ENCODE results near the gene COMMD9. TPM values are rescaled to one million over a fixed set of nuclear protein-coding genes. Genes with fewer than 3 reads are reported as not detected.

COMMD9 gene
- total RNA-seq, 2 experiments from 2014 or later = 23.7 to 28.1 TPM

DNA sequence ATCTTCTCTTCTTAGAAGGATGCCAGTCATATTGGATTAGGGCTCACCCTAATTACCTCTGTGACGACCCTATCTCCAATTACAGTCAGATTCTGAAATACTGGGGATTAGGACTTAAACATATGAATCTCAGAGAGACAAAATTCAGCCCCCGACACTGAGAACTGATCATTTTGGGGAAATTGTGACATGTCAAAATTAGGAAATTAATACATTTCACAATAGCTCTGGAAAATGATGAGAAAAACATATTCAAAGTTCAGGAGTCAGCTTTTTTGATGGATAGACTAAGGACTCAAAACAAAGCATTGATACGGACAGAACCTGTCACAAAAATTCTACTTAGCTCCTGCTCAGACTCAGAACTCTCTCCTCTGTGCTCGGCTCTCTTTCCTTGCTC lies 40.8 kb downstream of the COMMD9 start:
- no peaks in the 10 kb centered on the region for H3K4me1 Mint-ChIP-seq (ENCODE audit: low read depth)
- no peak for DNase-seq
- CTCF ChIA-PET = interaction anchor here (1.1 to 2.8 kb wide), 4 partner anchors 9 to 263 kb away, joined by 3 to 16 read pairs (median 4); no protein-coding TSS in a partner anchor
- intact Hi-C loops (cut with micrococcal nuclease) = loop anchor here (10.0 kb wide), 1 partner anchor 104 kb away; no protein-coding TSS in a partner anchor
- no peaks in the 10 kb centered on the region for H3K36me3 Mint-ChIP-seq
- POLR2A ChIA-PET = no interaction called here
- H3K27me3 Mint-ChIP-seq = peaks cover 25% of the 10 kb centered on the region
- H3K27ac Mint-ChIP-seq = no peak overlapping the region
- no peak overlapping the region for H3K4me3 Mint-ChIP-seq
- H3K9me3 Mint-ChIP-seq = no peaks in the 10 kb centered on the region

DNA sequence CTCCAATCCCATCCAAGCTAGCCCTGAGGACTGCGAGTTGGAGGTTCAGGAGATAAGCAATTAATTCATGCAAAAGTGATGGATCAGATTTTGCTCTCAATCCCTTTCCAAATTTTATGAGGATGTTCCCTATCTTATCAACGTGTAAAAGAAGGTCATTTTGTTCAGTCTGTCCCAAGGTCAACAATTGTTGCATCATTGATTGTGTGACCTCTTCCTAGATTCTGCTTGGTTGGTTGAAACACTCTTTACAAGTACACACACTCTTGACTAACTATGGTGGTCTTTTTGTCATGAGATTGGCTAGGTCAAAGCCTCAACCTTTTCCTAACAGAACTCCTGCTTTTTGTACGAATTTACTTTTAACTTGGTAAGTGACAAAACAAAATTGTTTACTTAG lies 41.7 kb downstream of the COMMD9 start:
- intact Hi-C loops (cut with micrococcal nuclease) = loop anchor here (10.0 kb wide), 1 partner anchor 103 kb away; no protein-coding TSS in a partner anchor
- peaks cover 24% of the 10 kb centered on the region for H3K27me3 Mint-ChIP-seq
- ChIA-PET POLR2A (no interaction called here), CTCF (interaction anchor here (1.1 to 2.8 kb wide), 4 partner anchors 10 to 264 kb away, joined by 3 to 16 read pairs (median 4); no protein-coding TSS in a partner anchor)
- H3K36me3 Mint-ChIP-seq = no peaks in the 10 kb centered on the region
- H3K4me3 Mint-ChIP-seq = no peak overlapping the region
- H3K27ac Mint-ChIP-seq = no peak overlapping the region
- no peaks in the 10 kb centered on the region for H3K4me1 Mint-ChIP-seq (ENCODE audit: low read depth)
- no peaks in the 10 kb centered on the region for H3K9me3 Mint-ChIP-seq
- no peak for DNase-seq

DNA sequence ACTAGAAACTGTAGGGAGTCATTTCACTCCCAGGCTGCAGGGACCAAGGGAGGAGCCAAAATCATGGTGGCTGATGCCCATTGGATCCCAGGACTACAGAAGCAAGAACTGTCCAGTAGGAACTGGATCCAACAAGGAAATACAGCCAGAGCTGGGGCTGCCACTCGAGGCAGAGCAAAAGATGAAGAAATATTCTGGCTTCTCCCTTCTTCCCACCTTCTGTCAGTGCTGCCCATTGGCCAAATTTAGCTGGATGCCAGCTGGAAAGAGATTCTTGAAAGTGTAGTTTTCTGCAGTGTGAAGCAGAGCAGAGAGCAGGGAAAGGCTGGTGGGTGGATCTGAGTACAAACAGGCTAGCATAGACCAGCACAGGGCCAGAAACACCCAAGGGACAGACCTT lies 45.6 kb downstream of the COMMD9 start:
- H3K27me3 Mint-ChIP-seq = peaks cover 20% of the 10 kb centered on the region
- intact Hi-C loops (cut with micrococcal nuclease) = loop anchor here (10.0 kb wide), 1 partner anchor 99 kb away; no protein-coding TSS in a partner anchor
- POLR2A ChIA-PET = no interaction called here
- no peaks in the 10 kb centered on the region for H3K36me3 Mint-ChIP-seq
- CTCF ChIA-PET = no interaction called here
- H3K9me3 Mint-ChIP-seq = no peaks in the 10 kb centered on the region
- no peak for DNase-seq
- no peak overlapping the region for H3K4me3 Mint-ChIP-seq
- no peak overlapping the region for H3K27ac Mint-ChIP-seq
- H3K4me1 Mint-ChIP-seq (ENCODE audit: low read depth) = no peaks in the 10 kb centered on the region

GRCh38 chr11:36241497-36241896 lies 47.7 kb downstream of the COMMD9 start:
- H3K27ac Mint-ChIP-seq = no peak overlapping the region
- intact Hi-C loops (cut with micrococcal nuclease) = loop anchor here (10.0 kb wide), 1 partner anchor 97 kb away; no protein-coding TSS in a partner anchor
- no peaks in the 10 kb centered on the region for H3K9me3 Mint-ChIP-seq
- ChIA-PET CTCF (no interaction called here), POLR2A (no interaction called here)
- H3K4me1 Mint-ChIP-seq (ENCODE audit: low read depth) = no peaks in the 10 kb centered on the region
- H3K36me3 Mint-ChIP-seq = no peaks in the 10 kb centered on the region
- H3K27me3 Mint-ChIP-seq = peaks cover 6% of the 10 kb centered on the region
- no peak for DNase-seq
- no peak overlapping the region for H3K4me3 Mint-ChIP-seq

- Mint-ChIP-seq H3K9me3 (no peaks in the 10 kb centered on the region), H3K27ac (no peak overlapping the region)
Observed at GRCh38 chr11:36240801-36241200, 48.4 kb downstream of the COMMD9 start.

DNA sequence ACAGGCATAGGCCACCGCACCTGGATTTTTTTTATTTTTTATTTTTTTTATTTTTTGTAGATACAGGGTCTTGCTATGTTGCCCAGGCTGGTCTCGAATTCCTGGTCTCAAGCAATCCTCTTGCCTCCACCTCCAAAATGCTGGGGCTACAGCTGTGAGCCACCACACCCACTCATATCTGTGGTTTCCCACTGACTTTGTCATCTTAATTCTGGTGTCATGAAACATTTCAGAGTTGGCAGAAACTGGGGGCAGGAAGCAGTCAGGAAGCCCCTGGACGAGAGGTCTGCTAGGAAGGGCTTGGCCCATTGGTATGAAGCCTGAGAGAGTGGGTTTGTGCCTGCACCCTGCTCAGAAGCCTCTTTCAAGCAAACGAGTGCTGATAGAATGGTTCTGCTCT lies 49.1 kb downstream of the COMMD9 start:
- DNase-seq = no peak
- Mint-ChIP-seq H3K9me3 (no peaks in the 10 kb centered on the region), H3K27ac (no peak overlapping the region), H3K4me3 (no peak overlapping the region), H3K4me1 (ENCODE audit: low read depth) (no peaks in the 10 kb centered on the region), H3K36me3 (no peaks in the 10 kb centered on the region), H3K27me3 (peaks cover 6% of the 10 kb centered on the region)
- POLR2A ChIA-PET = no interaction called here
- CTCF ChIA-PET = interaction anchor here (0.7 kb wide), 1 partner anchor 253 kb away, joined by 3 read pairs; no protein-coding TSS in a partner anchor
- intact Hi-C loops (cut with micrococcal nuclease) = loop anchor here (10.0 kb wide), 1 partner anchor 95 kb away; no protein-coding TSS in a partner anchor

More at GRCh38 chr11:36240801-36241200, 48.4 kb downstream of the COMMD9 start:
- Mint-ChIP-seq H3K4me3 (no peak overlapping the region), H3K36me3 (no peaks in the 10 kb centered on the region), H3K27me3 (peaks cover 6% of the 10 kb centered on the region), H3K4me1 (ENCODE audit: low read depth) (no peaks in the 10 kb centered on the region)
- POLR2A ChIA-PET = no interaction called here
- CTCF ChIA-PET = no interaction called here
- no peak for DNase-seq
- intact Hi-C loops (cut with micrococcal nuclease) = loop anchor here (10.0 kb wide), 1 partner anchor 96 kb away; no protein-coding TSS in a partner anchor

DNA sequence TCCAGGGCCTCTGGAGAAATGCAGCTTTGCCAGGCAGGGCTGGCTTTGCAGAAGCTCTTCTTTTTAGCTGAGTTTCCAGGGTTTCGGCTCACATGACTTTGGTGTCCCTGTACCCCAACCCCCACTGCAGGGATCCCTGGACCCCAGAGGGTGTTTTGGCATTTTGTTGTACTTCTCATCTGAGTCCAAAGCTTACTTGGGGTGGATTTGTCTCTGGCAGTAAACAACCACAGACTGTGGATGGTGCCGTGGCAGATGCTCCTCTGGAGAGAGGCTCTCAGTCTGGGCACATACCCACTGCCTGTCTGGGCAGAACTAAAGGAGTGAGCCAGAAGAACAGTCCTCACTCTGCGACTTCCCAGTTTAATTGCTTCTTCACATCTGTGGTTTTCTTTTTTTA lies 49.6 kb downstream of the COMMD9 start:
- intact Hi-C loops (cut with micrococcal nuclease) = loop anchor here (10.0 kb wide), 1 partner anchor 95 kb away; no protein-coding TSS in a partner anchor
- Mint-ChIP-seq H3K27ac (no peak overlapping the region), H3K4me3 (no peak overlapping the region), H3K4me1 (ENCODE audit: low read depth) (no peaks in the 10 kb centered on the region), H3K9me3 (no peaks in the 10 kb centered on the region), H3K36me3 (no peaks in the 10 kb centered on the region), H3K27me3 (peaks cover 6% of the 10 kb centered on the region)
- ChIA-PET CTCF (interaction anchor here (0.7 kb wide), 1 partner anchor 253 kb away, joined by 3 read pairs; no protein-coding TSS in a partner anchor), POLR2A (no interaction called here)
- no peak for DNase-seq

- POLR2A ChIA-PET = no interaction called here
- no peaks in the 10 kb centered on the region for H3K4me1 Mint-ChIP-seq (ENCODE audit: low read depth)
Observed at GRCh38 chr11:36238881-36239280, 50.3 kb downstream of the COMMD9 start.

GRCh38 chr11:36238036-36238631 lies 51.1 kb downstream of the COMMD9 start:
- ChIA-PET CTCF (interaction anchor here (1.0 kb wide), 1 partner anchor 27 kb away, joined by 3 read pairs; no protein-coding TSS in a partner anchor), POLR2A (no interaction called here)
- intact Hi-C loops (cut with micrococcal nuclease) = no loop called here
- H3K4me1 Mint-ChIP-seq (ENCODE audit: low read depth) = no peaks in the 10 kb centered on the region
- DNase-seq = no peak
- H3K27me3 Mint-ChIP-seq = peaks cover 4% of the 10 kb centered on the region
- no peak overlapping the region for H3K4me3 Mint-ChIP-seq
- no peaks in the 10 kb centered on the region for H3K9me3 Mint-ChIP-seq
- H3K36me3 Mint-ChIP-seq = no peaks in the 10 kb centered on the region
- no peak overlapping the region for H3K27ac Mint-ChIP-seq

More at GRCh38 chr11:36238881-36239280, 50.3 kb downstream of the COMMD9 start:
- Mint-ChIP-seq H3K9me3 (no peaks in the 10 kb centered on the region), H3K4me3 (no peak overlapping the region), H3K27me3 (peaks cover 6% of the 10 kb centered on the region), H3K36me3 (no peaks in the 10 kb centered on the region), H3K27ac (no peak overlapping the region)
- intact Hi-C loops (cut with micrococcal nuclease) = no loop called here
- CTCF ChIA-PET = no interaction called here
- no peak for DNase-seq

- ChIA-PET CTCF (interaction anchor here (1.0 kb wide), 1 partner anchor 28 kb away, joined by 3 read pairs; no protein-coding TSS in a partner anchor), POLR2A (interaction anchor here (0.6 kb wide), 1 partner anchor 37 kb away, joined by 3 read pairs; no protein-coding TSS in a partner anchor)
- intact Hi-C loops (cut with micrococcal nuclease) = no loop called here
- no peak for DNase-seq
- no peak overlapping the region for H3K27ac Mint-ChIP-seq
- peaks cover 7% of the 10 kb centered on the region for H3K27me3 Mint-ChIP-seq
- H3K4me1 Mint-ChIP-seq (ENCODE audit: low read depth) = no peaks in the 10 kb centered on the region
- H3K4me3 Mint-ChIP-seq = no peak overlapping the region
- no peaks in the 10 kb centered on the region for H3K36me3 Mint-ChIP-seq
- H3K9me3 Mint-ChIP-seq = no peaks in the 10 kb centered on the region
Observed at GRCh38 chr11:36237391-36237790, 51.8 kb downstream of the COMMD9 start.

DNA sequence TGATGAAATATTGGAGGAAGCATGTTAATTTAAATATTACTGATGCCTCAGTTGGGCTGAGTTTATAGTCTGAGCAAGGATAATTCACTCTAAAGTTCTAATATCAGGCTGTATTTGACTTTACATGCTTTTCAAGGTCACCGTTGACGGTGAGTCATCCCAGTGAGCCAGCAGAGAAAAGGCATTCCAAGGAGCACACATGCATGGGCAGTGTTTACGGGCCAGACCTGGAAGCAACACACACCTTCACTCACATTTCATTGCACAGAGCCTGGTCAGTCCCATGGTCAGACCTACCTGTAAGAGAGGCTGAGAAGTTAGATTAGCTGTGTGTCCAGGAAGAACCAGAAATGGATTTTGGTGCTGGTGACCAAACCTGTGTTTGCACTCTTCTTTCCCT lies 53.5 kb downstream of the COMMD9 start:
- ChIA-PET POLR2A (no interaction called here), CTCF (interaction anchor here (0.6 kb wide), 1 partner anchor 172 kb away, joined by 5 read pairs; no protein-coding TSS in a partner anchor)
- Mint-ChIP-seq H3K36me3 (no peaks in the 10 kb centered on the region), H3K9me3 (no peaks in the 10 kb centered on the region), H3K27me3 (peaks cover 6% of the 10 kb centered on the region), H3K27ac (no peak overlapping the region), H3K4me3 (no peak overlapping the region), H3K4me1 (ENCODE audit: low read depth) (no peaks in the 10 kb centered on the region)
- no peak for DNase-seq
- intact Hi-C loops (cut with micrococcal nuclease) = no loop called here

DNA sequence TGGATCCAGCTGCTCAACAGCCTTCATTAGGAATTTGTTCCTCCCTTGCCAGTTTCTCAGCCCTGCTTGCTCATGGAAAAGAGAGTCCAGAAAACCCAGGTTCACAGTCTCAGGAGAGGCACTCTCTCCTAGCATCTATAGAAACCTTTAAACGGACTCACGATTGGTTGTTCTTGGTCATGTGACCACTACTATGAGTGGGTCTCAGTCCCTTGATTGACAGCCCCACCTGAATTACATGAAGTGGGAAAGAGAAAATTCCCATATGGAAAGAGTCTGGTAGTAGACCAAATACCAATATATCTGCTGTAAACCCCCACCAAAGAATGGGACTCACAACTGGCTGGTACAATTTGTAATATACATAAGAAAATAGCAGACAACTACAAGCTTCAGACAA lies 54.4 kb downstream of the COMMD9 start:
- H3K27me3 Mint-ChIP-seq = peaks cover 6% of the 10 kb centered on the region
- H3K36me3 Mint-ChIP-seq = no peaks in the 10 kb centered on the region
- no peaks in the 10 kb centered on the region for H3K9me3 Mint-ChIP-seq
- ChIA-PET CTCF (no interaction called here), POLR2A (no interaction called here)
- no peak overlapping the region for H3K27ac Mint-ChIP-seq
- no peaks in the 10 kb centered on the region for H3K4me1 Mint-ChIP-seq (ENCODE audit: low read depth)
- no peak overlapping the region for H3K4me3 Mint-ChIP-seq
- no peak for DNase-seq
- intact Hi-C loops (cut with micrococcal nuclease) = no loop called here

DNA sequence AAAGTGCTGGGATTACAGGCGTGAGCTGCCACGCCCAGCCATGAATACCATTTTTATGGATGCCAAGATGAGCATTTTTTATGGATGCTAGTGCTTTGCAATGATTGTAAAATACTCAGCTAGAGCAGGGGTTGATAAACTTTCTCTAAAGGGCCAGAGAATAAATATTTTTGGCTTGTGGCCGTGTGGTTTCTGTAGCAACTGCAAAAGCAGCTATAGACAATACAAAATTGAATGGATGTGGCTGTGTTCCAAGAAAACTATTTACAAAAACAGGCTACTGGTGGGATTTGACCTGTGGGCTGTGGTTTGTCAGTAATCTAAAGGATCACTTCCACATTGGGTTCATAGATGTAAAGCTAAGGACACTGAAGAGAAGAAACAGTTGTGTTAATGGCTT lies 56.0 kb downstream of the COMMD9 start:
- no peak for DNase-seq
- H3K27me3 Mint-ChIP-seq = peaks cover 6% of the 10 kb centered on the region
- CTCF ChIA-PET = no interaction called here
- H3K27ac Mint-ChIP-seq = no peak overlapping the region
- no peaks in the 10 kb centered on the region for H3K4me1 Mint-ChIP-seq (ENCODE audit: low read depth)
- intact Hi-C loops (cut with micrococcal nuclease) = no loop called here
- POLR2A ChIA-PET = interaction anchor here (0.6 kb wide), 1 partner anchor 203 kb away, joined by 4 read pairs; no protein-coding TSS in a partner anchor
- no peak overlapping the region for H3K4me3 Mint-ChIP-seq
- H3K36me3 Mint-ChIP-seq = no peaks in the 10 kb centered on the region
- H3K9me3 Mint-ChIP-seq = no peaks in the 10 kb centered on the region
